Naive B cell (primary cell): ENCODE data around the gene TMEM222. TPM values are rescaled to one million over a fixed set of nuclear protein-coding genes. Genes with fewer than 3 reads are reported as not detected.

Experiments
- ATAC-seq, 2 donors: fragments of 150-1000 bp; cut with Tn5 transposase; 2 replicates each; pipeline ENCODE4 v1.10.0; 2021; ENCODE audit warnings: low read depth in 2 of 2, mild to moderate bottlenecking in 2 of 2, moderate library complexity in 2 of 2
- DNase-seq: peaks from one replicate; pipeline ENCODE4 v3.0.0; 2022
- H3K27ac Mint-ChIP-seq, 6 donors: one replicate each; pipeline ENCODE4 v1.8.0; 2020 to 2022; ENCODE audit warnings: mild to moderate bottlenecking in 6 of 6, mixed read lengths in 6 of 6, moderate library complexity in 5 of 6, inconsistent platforms in 2 of 6
- H3K27me3 Mint-ChIP-seq, 3 donors: one replicate each; pipeline ENCODE4 v1.8.0; 2021 to 2022; ENCODE audit warnings: mixed read lengths in 3 of 3, mild to moderate bottlenecking in 1 of 3
- H3K36me3 Mint-ChIP-seq, 2 donors: one replicate each; pipeline ENCODE4 v1.8.0; 2020 to 2022; ENCODE audit warnings: mixed read lengths in 2 of 2, inconsistent platforms in 1 of 2, mild to moderate bottlenecking in 1 of 2
- H3K4me1 Mint-ChIP-seq, 3 donors: one replicate each; pipeline ENCODE4 v1.8.0; 2020 to 2022; ENCODE audit warnings: mixed read lengths in 3 of 3, inconsistent platforms in 1 of 3, mild to moderate bottlenecking in 1 of 3, moderate library complexity in 1 of 3
- H3K4me3 Mint-ChIP-seq, 8 donors: one replicate each; pipeline ENCODE4 v1.8.0; 2020 to 2022; ENCODE audit warnings: mild to moderate bottlenecking in 8 of 8, mixed read lengths in 8 of 8, moderate library complexity in 8 of 8, inconsistent platforms in 2 of 8
- H3K9me3 Mint-ChIP-seq, 7 donors: one replicate each; pipeline ENCODE4 v1.8.0; 2020 to 2022; ENCODE audit warnings: mixed read lengths in 7 of 7, mild to moderate bottlenecking in 5 of 7, inconsistent platforms in 2 of 7, moderate library complexity in 1 of 7
- polyA plus RNA-seq, 6 donors: library from polyadenylated mRNA; unstranded; fragments of 300-500 nt; fragmentation: Illumina TruSeq; gene quantifications; one replicate each; pipeline ENCODE4 v1.2.3, GENCODE V29; 2021; ENCODE audit warnings: low read depth in 6 of 6

TMEM222 gene
- polyA plus RNA-seq, 6 donors from 2014 or later, result 59.7 to 80.2 (median 74.2) TPM

- peaks cover 31 to 48% (median 39%) of the 10 kb centered on the region in 3 donors for H3K4me1 Mint-ChIP-seq
- ATAC-seq (peak; percentile 28 to 30), DNase-seq (no peak)
- H3K36me3 Mint-ChIP-seq, result no peaks in the 10 kb centered on the region
- H3K9me3 Mint-ChIP-seq, result no peaks in the 10 kb centered on the region
- H3K27ac Mint-ChIP-seq, result peak overlapping the region in 4 of 6 donors; percentile 46 to 92 (median 62)
- no peaks in the 10 kb centered on the region for H3K27me3 Mint-ChIP-seq
- peak overlapping the region in 5 of 8 donors; percentile 16 to 79 (median 50) for H3K4me3 Mint-ChIP-seq
Observed at GRCh38 chr1:27372022-27372807, 50.3 kb downstream of the TMEM222 start.

- Mint-ChIP-seq H3K4me3 (peak overlapping the region in 1 of 8 donors; percentile 63), H3K4me1 (peaks cover 26 to 42% (median 39%) of the 10 kb centered on the region in 3 donors), H3K27ac (peak overlapping the region in 1 of 6 donors; percentile 74), H3K36me3 (no peaks in the 10 kb centered on the region), H3K27me3 (no peaks in the 10 kb centered on the region), H3K9me3 (no peaks in the 10 kb centered on the region)
- ATAC-seq, result no peak
- no peak for DNase-seq
Observed at GRCh38 chr1:27372808-27373690, 51.1 kb downstream of the TMEM222 start.

GRCh38 chr1:27374362-27375086 lies 52.6 kb downstream of the TMEM222 start, which contains the start of gene FCN3:
FCN3 (minus strand) TSS chr1:27374824; CDS start chr1:27374818, 6 bp downstream.
- no peaks in the 10 kb centered on the region for H3K9me3 Mint-ChIP-seq
- H3K27me3 Mint-ChIP-seq, result no peaks in the 10 kb centered on the region

GRCh38 chr1:27377760-27378495 lies 56.0 kb downstream of the TMEM222 start:
- ATAC-seq (no peak), DNase-seq (no peak)
- Mint-ChIP-seq H3K9me3 (no peaks in the 10 kb centered on the region), H3K27me3 (no peaks in the 10 kb centered on the region), H3K36me3 (no peaks in the 10 kb centered on the region), H3K27ac (peak overlapping the region in 2 of 6 donors; percentile 74 to 80), H3K4me3 (no peak overlapping the region), H3K4me1 (peaks cover 14 to 17% (median 14%) of the 10 kb centered on the region in 3 donors)

More at GRCh38 chr1:27374362-27375086, 52.6 kb downstream of the TMEM222 start, which contains the start of gene FCN3:
- ATAC-seq (no peak), DNase-seq (no peak)
- no peak within 1 kb of the TSS for H3K4me3 Mint-ChIP-seq
- H3K4me1 Mint-ChIP-seq, result peaks cover 16 to 30% (median 29%) of the 10 kb centered on the region in 3 donors
- no peaks in the 10 kb centered on the region for H3K36me3 Mint-ChIP-seq
- H3K27ac Mint-ChIP-seq, result peak within 1 kb of the TSS in 1 of 6 donors; percentile 74

- no peaks in the 10 kb centered on the region for H3K36me3 Mint-ChIP-seq
- H3K9me3 Mint-ChIP-seq, result no peaks in the 10 kb centered on the region
- ATAC-seq, result no peak
- H3K27ac Mint-ChIP-seq, result no peak overlapping the region
- no peak for DNase-seq
- peaks cover 0 to 5% (median 0%) of the 10 kb centered on the region in 3 donors for H3K27me3 Mint-ChIP-seq
- no peak overlapping the region for H3K4me3 Mint-ChIP-seq
- H3K4me1 Mint-ChIP-seq, result peaks cover 10 to 18% (median 17%) of the 10 kb centered on the region in 3 donors
Observed at GRCh38 chr1:27379564-27380122, 57.7 kb downstream of the TMEM222 start.

- no peak for DNase-seq
- no peaks in the 10 kb centered on the region for H3K36me3 Mint-ChIP-seq
Observed at GRCh38 chr1:27380224-27380623, 58.3 kb downstream of the TMEM222 start.

GRCh38 chr1:27380766-27381733 lies 59.1 kb downstream of the TMEM222 start:
- DNase-seq, result no peak
- Mint-ChIP-seq H3K9me3 (no peaks in the 10 kb centered on the region), H3K4me1 (peaks cover 8 to 18% (median 12%) of the 10 kb centered on the region in 3 donors), H3K4me3 (no peak overlapping the region), H3K27me3 (peaks cover 0 to 5% (median 0%) of the 10 kb centered on the region in 3 donors), H3K36me3 (no peaks in the 10 kb centered on the region), H3K27ac (no peak overlapping the region)
- ATAC-seq, result no peak

More at GRCh38 chr1:27380224-27380623, 58.3 kb downstream of the TMEM222 start:
- Mint-ChIP-seq H3K4me1 (peaks cover 8 to 18% (median 16%) of the 10 kb centered on the region in 3 donors), H3K27ac (no peak overlapping the region), H3K9me3 (no peaks in the 10 kb centered on the region), H3K4me3 (no peak overlapping the region), H3K27me3 (peaks cover 0 to 5% (median 0%) of the 10 kb centered on the region in 3 donors)
- no peak for ATAC-seq

- DNase-seq, result peak; percentile 29
- Mint-ChIP-seq H3K27ac (peak overlapping the region in 2 of 6 donors; percentile 8 to 89), H3K36me3 (no peaks in the 10 kb centered on the region)
Observed at GRCh38 chr1:27381969-27382762, 60.2 kb downstream of the TMEM222 start.

GRCh38 chr1:27383039-27383605 lies 61.2 kb downstream of the TMEM222 start, which contains the start of gene CD164L2:
CD164L2 (minus strand) TSS chr1:27383333; CDS start chr1:27383239, 94 bp downstream.
- no peak for DNase-seq

More at GRCh38 chr1:27381969-27382762, 60.2 kb downstream of the TMEM222 start:
- Mint-ChIP-seq H3K4me1 (peaks cover 8 to 18% (median 12%) of the 10 kb centered on the region in 3 donors), H3K9me3 (no peaks in the 10 kb centered on the region), H3K27me3 (peaks cover 0 to 5% (median 5%) of the 10 kb centered on the region in 3 donors), H3K4me3 (no peak overlapping the region)
- ATAC-seq, result peak; percentile 95 to 97

GRCh38 chr1:27383661-27384060 lies 61.7 kb downstream of the TMEM222 start:
- Mint-ChIP-seq H3K27me3 (peaks cover 0 to 8% (median 6%) of the 10 kb centered on the region in 3 donors), H3K36me3 (no peaks in the 10 kb centered on the region), H3K27ac (no peak overlapping the region), H3K4me3 (peak overlapping the region in 2 of 8 donors; percentile 41 to 66), H3K4me1 (peaks cover 13 to 21% (median 16%) of the 10 kb centered on the region in 3 donors), H3K9me3 (no peaks in the 10 kb centered on the region)
- DNase-seq, result no peak
- no peak for ATAC-seq

More at GRCh38 chr1:27383039-27383605, 61.2 kb downstream of the TMEM222 start, which contains the start of gene CD164L2:
- Mint-ChIP-seq H3K4me1 (peaks cover 8 to 18% (median 12%) of the 10 kb centered on the region in 3 donors), H3K4me3 (peak within 1 kb of the TSS in 4 of 8 donors; percentile 24 to 66 (median 33)), H3K36me3 (no peaks in the 10 kb centered on the region), H3K27me3 (peaks cover 0 to 6% (median 5%) of the 10 kb centered on the region in 3 donors), H3K27ac (peak within 1 kb of the TSS in 2 of 6 donors; percentile 57 to 89), H3K9me3 (no peaks in the 10 kb centered on the region)
- ATAC-seq, result peak; percentile 31 to 37
